ENCODE measurements around the gene GNS. TPM values are rescaled to one million over a fixed set of nuclear protein-coding genes. Genes with fewer than 3 reads are reported as not detected.

GNS gene
- polyA plus RNA-seq (ENCODE audit: insufficient read length in 12 of 12): 100 to 1,000 TPM in 1 of 12 donors, 10 to 100 TPM in 11; 59.4 to 219 (median 74.6) TPM
- long read RNA-seq, donor 1, full-length matches to known transcripts: 36 of 171 reads
- long read RNA-seq, donor 1, partial matches to known transcripts: 135 of 171 reads
- long read RNA-seq, donor 1, other reads (novel, unspliced or antisense): 0 of 171 reads
- long read RNA-seq, donor 2, full-length matches to known transcripts: 12 of 19 reads
- long read RNA-seq, donor 2, partial matches to known transcripts: 7 of 19 reads
- long read RNA-seq, donor 2, other reads (novel, unspliced or antisense): 0 of 19 reads
- long read RNA-seq, donor 3, full-length matches to known transcripts: 5 of 5 reads
- long read RNA-seq, donor 3, partial matches to known transcripts: 0 of 5 reads
- long read RNA-seq, donor 3, other reads (novel, unspliced or antisense): 0 of 5 reads
- long read RNA-seq, donor 4, full-length matches to known transcripts: 7 of 7 reads
- long read RNA-seq, donor 4, partial matches to known transcripts: 0 of 7 reads
- long read RNA-seq, donor 4, other reads (novel, unspliced or antisense): 0 of 7 reads
- long read RNA-seq, donor 5: 0 reads
- long read RNA-seq, donor 6, full-length matches to known transcripts: 5 of 12 reads
- long read RNA-seq, donor 6, partial matches to known transcripts: 7 of 12 reads
- long read RNA-seq, donor 6, other reads (novel, unspliced or antisense): 0 of 12 reads
- long read RNA-seq, donor 7, full-length matches to known transcripts: 7 of 13 reads
- long read RNA-seq, donor 7, partial matches to known transcripts: 6 of 13 reads
- long read RNA-seq, donor 7, other reads (novel, unspliced or antisense): 0 of 13 reads
- long read RNA-seq, donor 8, full-length matches to known transcripts: 18 of 33 reads
- long read RNA-seq, donor 8, partial matches to known transcripts: 15 of 33 reads
- long read RNA-seq, donor 8, other reads (novel, unspliced or antisense): 0 of 33 reads
- long read RNA-seq, donor 9, full-length matches to known transcripts: 5 of 13 reads
- long read RNA-seq, donor 9, partial matches to known transcripts: 8 of 13 reads
- long read RNA-seq, donor 9, other reads (novel, unspliced or antisense): 0 of 13 reads
- long read RNA-seq, donor 10, full-length matches to known transcripts: 11 of 24 reads
- long read RNA-seq, donor 10, partial matches to known transcripts: 13 of 24 reads
- long read RNA-seq, donor 10, other reads (novel, unspliced or antisense): 0 of 24 reads
- long read RNA-seq, donor 11, full-length matches to known transcripts: 13 of 24 reads
- long read RNA-seq, donor 11, partial matches to known transcripts: 11 of 24 reads
- long read RNA-seq, donor 11, other reads (novel, unspliced or antisense): 0 of 24 reads

DNA sequence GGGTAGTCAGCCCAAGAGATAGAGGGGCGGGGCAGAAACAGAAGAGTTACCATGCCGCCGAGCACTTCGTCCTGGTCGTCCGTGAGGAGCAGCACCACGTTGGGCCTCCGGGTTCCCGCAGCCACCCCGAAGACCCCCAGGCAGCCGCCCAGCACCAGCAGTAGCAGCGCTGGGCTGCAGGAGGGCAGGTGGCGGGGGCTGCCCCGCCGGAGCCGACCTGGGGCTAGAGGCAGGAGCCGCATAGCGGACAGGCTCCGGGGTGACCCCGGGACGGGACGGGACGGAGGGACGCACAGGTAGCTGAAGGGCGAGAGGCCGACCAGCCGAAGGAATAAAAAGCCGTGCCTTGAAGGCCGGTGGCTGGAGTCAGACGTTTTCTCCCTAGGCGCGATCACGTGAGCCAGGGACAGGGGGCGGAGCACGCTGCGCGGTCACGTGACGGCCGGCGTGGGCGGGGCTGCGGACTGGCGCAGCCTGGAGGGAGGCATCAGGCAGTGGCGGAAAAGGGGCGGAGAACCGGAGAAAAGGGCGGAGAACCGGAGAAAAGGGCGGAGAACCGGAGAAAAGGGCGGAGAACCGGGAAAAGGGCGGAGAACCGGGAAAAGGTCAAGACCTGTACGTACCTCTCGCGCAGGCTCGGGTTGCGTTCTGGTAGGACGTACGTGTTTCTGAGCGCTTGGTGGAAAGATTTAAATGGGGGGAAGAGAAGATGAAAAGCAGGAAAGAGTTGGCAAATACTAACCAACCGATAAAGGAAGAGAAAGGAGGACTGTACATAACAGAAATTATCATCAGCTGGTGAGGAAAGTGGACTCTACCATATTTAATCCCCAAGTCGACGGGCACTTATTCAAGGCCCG is at the start of gene GNS:
Gene GNS, minus strand, starts transcription at position 372 of the 860 bp plus-strand sequence. Its CDS starts 130 bp downstream, at position 242.
- peak; percentile 97 for DNase-seq

DNA sequence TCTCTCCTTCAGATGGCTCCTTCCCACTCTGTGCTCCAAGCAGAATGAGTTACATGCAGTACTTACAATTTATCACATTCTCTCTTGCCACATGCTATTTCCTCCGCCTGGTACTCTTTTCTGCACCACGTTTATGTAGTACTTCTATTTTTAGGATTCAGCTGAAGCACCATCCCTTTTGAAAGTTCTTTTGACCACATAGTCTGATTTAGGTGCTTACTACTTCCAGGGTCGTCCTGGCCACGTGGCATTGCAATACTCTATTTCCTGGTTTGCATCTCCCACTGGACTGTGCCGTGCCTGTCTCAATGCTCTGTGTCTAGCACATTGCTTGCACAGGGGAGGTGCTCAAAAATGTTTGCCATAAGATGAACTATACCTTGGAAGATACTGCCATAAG is 48.9 kb upstream of the GNS start:
- no peak for DNase-seq

DNA sequence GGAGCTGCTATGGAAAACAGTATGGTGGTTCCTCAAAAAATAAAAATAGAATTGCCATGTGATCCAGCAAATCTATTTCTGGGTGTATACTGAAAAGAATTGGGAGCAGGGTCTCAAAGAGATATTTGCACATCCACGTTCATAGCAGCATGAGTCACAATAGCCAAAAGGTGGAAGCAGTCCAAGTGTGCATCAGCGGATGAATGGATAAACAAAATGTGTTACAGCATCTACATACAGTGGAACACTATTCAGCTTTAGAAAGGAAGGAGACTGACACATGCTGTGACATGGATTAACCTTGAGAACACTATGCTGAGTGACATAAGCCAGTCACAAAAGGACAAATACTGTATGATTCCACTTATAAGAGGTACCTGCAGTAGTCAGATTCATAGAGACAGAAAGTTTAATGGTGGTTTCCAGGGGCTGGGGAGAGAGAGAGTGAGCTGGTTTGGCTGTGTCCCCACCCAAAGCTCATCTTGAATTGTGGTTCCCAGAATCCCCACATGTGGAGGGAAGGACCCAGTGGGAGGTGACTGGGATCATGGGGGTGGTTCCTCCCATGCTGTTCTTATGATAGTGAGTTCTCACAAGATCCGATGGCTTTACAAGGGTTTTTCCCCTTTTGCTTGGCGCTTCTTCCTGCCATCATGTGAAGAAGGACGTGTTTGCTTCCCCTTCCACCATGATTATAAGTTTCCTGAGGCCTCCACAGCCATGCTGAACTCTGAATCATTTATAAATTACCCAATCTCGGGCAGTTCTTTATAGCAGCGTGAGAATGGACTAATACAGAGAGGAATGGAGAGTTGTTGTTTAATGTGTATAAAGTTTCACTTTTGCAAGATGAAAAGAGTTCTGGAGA is 47.6 kb upstream of the GNS start:
- no peak for DNase-seq

DNA sequence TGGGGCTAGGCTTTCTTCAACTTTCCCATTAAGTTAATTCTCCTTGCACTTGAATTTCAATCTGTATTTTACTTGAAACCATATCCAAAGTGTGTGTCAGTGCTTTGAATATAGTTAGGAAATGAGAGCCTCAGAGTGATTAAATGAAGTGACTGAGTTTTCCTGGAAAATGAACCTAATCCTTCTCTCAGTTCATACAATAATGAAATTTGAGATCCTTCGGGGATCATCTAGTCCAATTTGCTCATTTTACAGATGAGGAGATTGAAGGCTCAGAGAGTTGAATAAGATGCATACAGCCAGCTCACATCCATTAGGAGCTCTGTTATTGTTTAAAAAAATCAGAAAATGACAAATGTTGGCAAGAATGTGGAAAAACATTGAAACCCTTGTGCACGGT is 47.0 kb upstream of the GNS start:
- no peak for DNase-seq

DNA sequence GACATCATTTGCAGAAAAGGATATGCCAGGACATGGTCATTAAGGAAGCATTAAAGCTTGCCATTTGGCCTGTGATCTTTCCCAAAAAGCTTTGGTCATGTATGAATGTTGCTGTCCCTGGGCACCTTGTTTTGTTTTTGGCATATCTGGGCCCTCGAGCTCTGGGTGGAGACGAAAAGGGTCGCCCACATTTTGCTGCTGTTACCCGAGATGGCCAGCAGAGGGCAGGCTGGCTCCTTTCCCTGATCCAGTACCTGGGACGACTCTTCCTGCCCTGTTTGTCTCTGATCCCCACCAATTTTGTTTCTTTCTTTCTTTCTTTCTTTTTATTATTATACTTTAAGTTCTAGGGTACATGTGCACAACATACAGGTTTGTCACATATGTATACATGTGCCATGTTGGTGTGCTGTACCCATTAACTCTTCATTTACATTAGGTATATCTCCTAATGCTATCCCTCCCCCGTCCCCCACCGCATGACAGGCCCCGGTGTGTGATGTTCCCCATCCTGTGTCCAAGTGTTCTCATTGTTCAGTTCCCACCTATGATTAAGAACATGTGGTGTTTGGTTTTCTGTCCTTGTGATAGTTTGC is 43.1 kb upstream of the GNS start:
- peak; percentile 20 for DNase-seq

DNA sequence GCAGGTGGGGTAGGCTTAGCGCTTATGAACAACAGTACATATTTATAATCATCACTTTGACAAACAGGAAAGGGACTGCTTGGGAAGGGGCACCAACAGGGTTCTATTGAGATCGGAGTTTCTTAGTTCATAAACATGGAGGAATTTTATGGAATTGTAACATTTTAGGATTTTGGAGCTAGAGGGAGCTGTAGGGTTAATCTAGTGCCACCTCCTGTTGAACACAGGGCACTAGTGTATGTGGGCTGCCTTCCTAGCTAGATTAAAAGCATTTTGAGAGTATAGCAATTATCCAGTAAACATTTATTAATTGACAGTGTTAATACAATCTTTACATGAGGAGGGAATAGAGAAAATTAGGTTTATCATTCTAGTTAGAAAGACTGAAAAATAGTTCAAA is 42.2 kb upstream of the GNS start:
- no peak for DNase-seq

DNA sequence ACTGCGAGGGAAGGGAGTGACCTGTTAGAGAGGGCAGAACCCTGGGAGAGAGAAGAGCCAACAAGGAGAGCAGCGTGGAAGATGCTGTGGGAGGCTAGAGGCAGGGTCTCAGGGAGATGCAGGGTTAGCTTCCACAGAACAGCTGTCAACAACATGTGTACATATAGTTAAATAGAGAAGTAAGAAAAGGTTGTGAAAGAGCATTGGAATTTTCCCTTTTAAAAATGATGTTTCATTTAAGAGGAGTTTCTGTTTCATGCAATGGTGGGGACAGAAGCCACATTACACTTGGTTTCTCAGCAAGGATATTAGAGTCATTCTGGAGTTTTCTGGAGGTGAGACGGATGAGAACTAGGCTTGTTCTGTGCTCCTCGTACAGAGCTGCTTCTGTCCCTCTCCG is 41.4 kb upstream of the GNS start:
- no peak for DNase-seq

DNA sequence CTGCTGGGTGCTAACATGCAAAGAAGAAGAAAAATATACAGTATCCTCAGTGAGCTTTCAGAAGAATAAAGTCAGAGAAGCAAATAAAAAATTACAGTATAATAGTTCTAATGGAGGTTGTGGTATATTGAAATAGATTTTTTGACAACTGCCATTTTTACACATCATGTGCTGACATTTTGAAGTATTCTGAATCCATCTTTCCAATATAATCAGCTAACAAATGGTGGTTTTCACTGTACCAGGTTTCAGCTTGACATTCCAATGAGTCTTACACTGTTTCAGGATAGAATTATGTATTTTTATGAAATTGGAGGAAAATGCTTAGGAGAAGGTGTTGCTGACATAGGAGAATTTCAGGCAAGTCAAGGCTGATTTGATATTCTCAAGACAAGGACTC is 39.0 kb upstream of the GNS start:
- no peak for DNase-seq

DNA sequence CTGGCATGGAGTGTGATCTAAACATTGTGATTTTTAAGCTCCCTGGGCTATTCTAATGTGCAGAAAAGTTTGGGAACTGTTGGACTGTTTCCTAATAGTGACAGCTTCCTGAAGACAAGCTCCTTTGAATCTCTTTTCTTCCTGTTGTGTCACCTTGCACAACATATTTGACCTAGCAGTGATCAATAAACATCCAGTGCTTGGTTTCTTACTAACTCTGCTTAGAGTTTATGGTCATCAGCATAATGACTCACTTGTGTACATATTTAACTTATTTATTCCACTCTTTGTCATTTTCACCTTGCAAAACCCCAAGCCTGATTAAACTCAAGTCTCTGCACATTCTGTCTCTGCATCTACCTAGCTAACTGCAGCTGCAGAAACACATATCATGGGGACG is 38.0 kb upstream of the GNS start:
- no peak for DNase-seq

DNA sequence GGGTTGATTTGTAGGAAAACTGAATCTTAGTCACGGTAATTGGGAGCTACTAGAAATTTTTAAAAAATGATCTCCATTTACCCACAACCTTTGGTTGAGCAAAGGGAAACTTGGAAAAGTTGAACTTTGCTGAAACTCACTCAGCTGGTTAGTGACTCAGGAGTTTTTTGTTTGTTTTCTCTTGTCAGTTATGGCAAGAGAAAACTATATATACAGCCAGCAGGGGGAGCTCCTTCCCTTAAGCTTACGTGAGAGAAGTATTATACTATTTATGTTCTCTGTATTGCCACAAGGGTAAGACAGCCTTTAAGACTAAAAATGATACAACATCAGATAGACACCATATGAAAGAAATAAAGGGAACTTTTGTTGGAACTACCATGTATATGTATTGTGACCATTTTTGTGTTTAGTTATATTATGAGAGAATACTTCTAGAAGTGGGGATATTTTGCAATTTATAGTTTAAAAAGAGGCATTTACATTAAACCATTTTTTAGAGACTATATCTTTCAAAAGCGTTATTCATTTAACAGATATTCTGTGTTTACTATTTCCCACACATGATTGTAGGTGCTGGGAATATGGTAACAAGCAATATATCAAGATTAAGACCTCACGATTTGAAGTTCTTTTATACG is 37.1 kb upstream of the GNS start:
- DNase-seq: peak; percentile 73

DNA sequence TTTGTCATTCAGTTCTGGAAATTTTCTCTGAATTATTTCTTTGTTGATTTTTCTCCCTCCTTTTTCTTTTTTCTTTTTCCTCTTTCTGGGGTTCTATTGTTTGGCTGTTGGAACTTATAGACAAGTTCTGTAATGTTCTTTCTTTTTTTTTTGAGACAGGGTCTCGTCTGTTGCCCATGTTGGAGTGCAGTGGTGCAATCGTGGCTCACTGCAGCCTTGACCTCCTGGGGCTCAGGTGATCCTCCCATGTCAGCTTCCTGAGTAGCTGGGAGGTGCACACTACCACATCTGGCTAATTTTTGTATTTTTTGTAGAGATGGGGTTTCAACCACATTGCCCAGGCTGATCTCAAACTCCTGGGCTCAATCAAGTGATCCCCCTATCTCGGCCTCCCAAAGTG is 35.1 kb upstream of the GNS start:
- DNase-seq: no peak

DNA sequence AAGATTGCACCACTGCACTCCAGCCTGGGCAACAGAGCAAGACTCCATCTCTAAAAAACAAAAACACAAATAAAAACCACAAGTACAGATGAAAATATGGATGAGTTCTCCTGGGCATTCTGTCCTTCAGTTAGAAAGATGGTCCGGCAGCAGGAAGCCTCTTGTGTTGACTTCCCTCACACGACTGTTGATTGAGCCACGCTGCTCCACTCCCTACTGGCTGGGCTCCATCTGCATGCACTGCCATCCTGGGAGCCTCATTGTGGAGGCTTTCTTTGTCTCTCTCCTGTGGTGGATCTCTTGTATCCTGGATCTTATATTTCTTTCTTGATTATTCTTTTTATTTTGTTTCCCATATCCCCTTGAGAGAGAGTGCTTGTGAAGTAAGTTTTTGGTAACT is 34.4 kb upstream of the GNS start:
- no peak for DNase-seq

DNA sequence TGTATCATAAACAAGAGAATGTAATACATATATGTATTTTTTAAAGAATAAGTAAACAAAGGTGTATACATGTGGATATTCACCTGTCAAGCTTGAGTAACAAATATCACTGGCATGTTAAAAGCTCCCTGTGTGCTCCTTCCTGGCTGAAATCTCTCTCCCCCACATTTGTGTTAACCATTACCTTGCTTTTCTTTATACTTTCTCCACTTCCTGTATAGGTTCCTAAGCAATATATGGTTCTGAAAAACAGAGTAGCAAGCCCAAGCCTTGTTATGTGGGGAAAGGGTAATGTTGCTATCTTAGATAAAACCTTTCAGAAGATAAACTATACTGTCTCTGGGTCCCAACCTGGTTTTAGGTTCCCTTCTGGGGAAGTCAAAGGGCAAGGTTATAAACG is 32.9 kb upstream of the GNS start:
- no peak for DNase-seq

DNA sequence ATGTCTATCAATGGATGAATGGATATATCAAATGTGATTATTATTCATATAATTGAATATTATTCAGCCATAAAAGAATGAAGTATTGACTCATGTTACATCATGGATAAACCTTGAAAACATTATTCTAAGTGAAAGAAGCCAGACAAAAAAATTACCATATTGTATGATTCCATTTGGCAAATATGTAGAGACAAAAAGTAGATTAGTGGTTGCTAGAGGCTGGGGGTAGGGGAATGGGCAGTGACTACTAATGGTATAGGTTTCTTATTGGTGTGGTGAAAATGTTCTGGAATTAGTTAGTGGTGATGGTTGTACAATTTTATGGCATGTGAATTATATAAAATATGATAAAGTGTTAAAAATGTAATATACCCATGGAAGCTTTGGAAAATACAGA is 31.8 kb upstream of the GNS start:
- no peak for DNase-seq

DNA sequence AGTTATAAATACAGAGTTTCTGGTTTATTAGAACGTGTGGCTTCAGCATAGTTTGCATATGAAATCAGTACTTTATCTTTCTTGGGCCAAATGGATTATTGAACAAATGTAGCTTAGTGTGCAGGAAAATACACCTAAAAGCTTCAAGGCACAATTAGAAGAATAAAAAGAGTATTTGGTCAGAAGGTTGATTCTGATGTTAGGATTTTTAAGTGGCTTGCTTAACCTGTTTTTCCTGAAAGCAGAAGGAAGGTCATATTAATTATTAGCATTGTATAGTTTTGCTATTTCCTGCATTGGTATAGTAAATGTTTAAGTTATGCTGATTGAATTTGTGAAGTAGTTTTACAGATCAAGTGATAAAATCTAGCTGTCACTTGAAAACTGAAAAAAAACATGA is 31.0 kb upstream of the GNS start:
- no peak for DNase-seq

DNA sequence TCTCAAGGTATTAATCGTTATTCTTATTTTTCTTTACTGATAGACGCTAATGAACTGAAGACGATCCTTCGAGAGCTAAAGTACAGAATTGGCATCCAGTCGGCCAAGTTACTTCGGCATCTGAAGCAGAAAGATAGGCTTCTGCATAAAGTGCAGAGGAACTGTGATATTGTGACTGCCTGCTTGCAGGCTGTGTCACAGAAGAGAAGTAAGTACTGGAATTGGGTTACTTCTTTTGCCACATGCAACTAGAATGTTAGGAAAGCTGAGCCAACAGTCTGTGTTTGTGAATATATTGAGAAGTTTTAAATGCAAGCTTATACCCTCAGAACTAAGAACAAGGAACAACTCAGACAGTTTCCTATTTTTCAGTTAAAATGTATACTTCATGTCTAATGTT is 26.6 kb upstream of the GNS start:
- no peak for DNase-seq

DNA sequence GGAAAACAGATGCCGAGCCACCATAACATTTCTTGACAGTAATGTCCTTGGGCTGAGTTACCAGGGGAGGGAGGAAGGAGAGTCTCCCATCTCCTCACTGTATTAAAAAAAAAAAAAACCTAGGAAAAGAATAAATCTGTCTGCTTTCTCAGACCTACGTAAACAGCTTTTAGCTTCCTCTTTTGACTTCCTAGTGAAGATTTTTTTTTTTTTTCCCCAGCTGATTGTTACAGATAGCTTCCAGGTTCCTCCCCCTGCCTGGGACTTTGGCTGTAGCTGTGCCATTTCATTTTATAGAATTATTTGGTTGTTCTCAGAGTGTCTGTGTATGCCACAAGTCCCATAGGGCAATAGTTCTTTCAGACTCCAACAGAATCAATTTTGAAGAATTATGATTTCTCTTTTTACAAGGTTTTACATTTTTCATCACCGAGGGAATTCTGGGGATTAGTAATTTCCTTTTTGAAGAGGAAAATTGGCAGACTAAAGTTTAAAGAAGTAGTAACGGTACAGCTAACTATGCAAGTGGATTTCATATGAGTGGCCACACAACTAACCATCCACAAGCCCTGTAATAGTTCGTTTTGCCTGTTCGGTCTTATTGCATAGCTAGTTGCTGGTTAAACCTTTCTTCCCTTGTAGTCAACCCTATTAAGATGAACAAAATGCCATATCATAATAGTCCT is 23.1 kb upstream of the GNS start:
- peak; percentile 28 for DNase-seq
